HAP-1 (cell line): Measurements from ENCODE around the gene GPX1.
"Not testable (repeated sequence)": the region's sequence is repeated elsewhere in the genome, so short reads cannot be mapped to it uniquely, and the experiment has no call there.

Experiments used
- DNase-seq, 2 experiments: peaks; one replicate each; pipeline ENCODE4 v3.0.0-alpha.2; 2016 to 2020; ENCODE audit warnings: low spot score in 2 of 2
- H3K27me3 ChIP-seq: fragments of 250-450 bp; sonication (Bioruptor Pico); 2 replicates; pipeline ENCODE4 v1.5.1; 2020; ENCODE audit warnings: low read depth, mild to moderate bottlenecking, moderate library complexity
- H3K36me3 ChIP-seq: fragments of 250-450 bp; sonication (Bioruptor Pico); replicated peaks from 2 replicates; pipeline ENCODE4 v1.5.1; 2020; ENCODE audit warnings: mild to moderate bottlenecking
- H3K4me1 ChIP-seq: fragments of 250-450 bp; sonication (Bioruptor Pico); 2 replicates; pipeline ENCODE4 v1.5.1; 2020; ENCODE audit warnings: mild to moderate bottlenecking
- H3K4me3 ChIP-seq: fragments of 250-450 bp; sonication (Bioruptor Pico); 2 replicates; pipeline ENCODE4 v1.5.1; 2020; ENCODE audit warnings: mild to moderate bottlenecking, moderate library complexity
- H3K9me3 ChIP-seq: fragments of 250-450 bp; sonication (Bioruptor Pico); 2 replicates; pipeline ENCODE4 v1.5.1; 2020; ENCODE audit warnings: mild to moderate bottlenecking, moderate library complexity
- in situ Hi-C: fragments of 300-500 bp; cut with MboI; formaldehyde crosslinking; loops from 3 replicates; pipeline ENCODE4 v1.14.3; 2020; ENCODE audit warnings: low sequenced_read_pairs, inconsistent platforms, mixed read lengths

Gene GPX1

DNA sequence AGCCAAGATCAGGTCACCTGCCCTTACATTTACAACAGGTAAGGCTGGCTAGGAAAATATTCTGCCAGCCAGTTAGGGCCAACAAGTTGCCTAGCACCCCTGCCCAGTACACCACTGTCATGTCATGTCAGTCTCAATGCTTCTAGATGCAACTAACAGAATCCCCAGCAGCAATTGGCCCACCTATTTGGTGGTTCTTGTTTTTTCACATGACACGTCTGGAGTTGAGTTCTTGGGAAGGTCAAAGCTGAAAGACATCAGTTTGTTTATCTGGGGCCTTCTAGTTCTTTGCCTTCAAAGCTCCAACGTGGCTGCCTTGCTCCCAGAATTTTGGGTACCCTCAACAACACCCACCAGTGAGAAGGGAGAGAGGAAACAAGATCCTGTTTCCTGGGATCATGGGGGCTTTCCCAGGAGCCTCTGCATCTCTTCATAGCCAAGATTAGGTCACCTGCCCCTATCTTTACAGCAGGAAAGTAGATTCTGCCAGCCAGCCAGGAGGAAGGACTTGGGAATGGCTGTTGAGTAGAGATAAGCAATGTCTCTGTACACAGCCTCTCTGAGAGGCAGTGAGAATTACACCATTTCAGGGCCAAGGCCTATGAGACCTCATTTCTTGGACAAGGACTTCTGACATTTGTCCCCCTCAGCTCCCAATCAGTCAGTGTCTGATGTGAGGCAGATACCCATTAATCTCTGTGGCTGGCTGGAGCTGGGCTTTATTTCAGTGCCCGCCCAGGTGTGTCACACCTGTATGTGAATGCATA is 8.6 kb downstream of the GPX1 start:
- in situ Hi-C loops: no loop called here
- Histone ChIP-seq H3K4me1 (no peaks in the 10 kb centered on the region), H3K27me3 (no peaks in the 10 kb centered on the region), H3K4me3 (no peak overlapping the region), H3K9me3 (no peaks in the 10 kb centered on the region), H3K36me3 (no peaks in the 10 kb centered on the region)
- no peak for DNase-seq

DNA sequence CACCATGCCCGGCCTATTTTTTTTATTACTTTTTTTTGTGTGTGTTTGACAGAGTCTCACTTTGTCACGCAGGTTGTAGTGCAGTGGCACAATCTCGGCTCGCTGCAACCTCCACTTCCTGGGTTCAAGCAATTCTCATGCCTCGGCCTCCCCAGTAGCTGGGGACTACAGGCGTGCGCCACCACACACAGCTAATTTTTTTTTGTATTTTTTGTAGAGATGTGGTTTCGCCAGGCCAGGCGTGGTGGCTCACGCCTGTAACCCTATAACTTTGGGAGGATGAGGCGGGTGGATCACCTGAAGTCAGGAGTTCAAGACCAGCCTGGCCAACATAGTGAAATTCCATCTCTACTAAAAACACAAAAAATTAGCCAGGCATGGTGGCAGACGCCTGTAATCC is 9.8 kb downstream of the GPX1 start:
- H3K4me1 ChIP-seq, DNase-seq, H3K4me3 ChIP-seq, H3K9me3 ChIP-seq, in situ Hi-C loops, H3K36me3 ChIP-seq, H3K27me3 ChIP-seq: not testable (repeated sequence)

DNA sequence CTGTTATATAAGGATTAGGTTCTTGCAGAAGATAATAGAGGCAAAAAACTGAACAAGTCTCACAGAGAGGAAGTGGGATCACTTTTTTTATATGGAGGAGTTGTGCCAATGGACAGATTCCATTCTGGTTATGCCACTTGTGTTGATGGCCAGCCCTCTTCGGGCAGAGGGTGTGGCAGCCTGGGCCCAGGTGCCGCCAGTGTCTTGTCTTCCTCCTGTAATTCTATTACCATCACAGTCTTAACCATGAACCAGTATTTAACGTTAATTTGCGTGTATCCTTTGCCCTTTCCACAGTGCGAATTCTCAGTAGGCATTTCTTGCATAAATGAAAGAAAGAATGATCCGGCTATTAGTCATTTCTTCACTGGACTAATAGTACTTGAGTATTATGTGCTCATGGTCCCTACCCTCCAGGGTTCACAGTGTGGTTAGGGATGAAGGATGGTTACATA is 11.3 kb downstream of the GPX1 start:
- in situ Hi-C loops: no loop called here
- Histone ChIP-seq H3K4me3 (no peak overlapping the region), H3K9me3 (no peaks in the 10 kb centered on the region), H3K36me3 (no peaks in the 10 kb centered on the region), H3K4me1 (no peaks in the 10 kb centered on the region), H3K27me3 (no peaks in the 10 kb centered on the region)
- DNase-seq: no peak

DNA sequence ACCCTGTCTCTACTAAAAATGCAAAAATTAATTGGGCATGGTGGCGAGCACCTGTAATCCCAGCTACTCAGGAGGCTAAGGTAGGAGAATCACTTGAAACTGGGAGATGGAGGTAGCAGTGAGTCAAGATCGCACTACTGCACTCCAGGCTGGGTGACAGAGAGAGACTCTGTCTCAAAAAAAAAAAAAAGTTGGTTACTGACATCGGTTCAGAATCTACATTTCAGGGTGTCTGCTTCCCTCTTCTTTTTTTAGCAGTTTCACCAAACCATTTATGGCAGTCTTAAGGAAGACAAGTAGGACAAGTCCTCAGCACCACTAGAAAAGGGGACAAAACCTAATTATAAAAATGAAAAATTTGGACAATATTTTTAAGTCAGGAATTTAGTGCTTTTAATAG is 15.0 kb downstream of the GPX1 start:
- no peak for DNase-seq
- no peak overlapping the region for H3K4me3 ChIP-seq
- H3K27me3 ChIP-seq: no peaks in the 10 kb centered on the region
- in situ Hi-C loops: no loop called here
- no peaks in the 10 kb centered on the region for H3K9me3 ChIP-seq
- H3K4me1 ChIP-seq: peaks cover 12% of the 10 kb centered on the region
- no peaks in the 10 kb centered on the region for H3K36me3 ChIP-seq

DNA sequence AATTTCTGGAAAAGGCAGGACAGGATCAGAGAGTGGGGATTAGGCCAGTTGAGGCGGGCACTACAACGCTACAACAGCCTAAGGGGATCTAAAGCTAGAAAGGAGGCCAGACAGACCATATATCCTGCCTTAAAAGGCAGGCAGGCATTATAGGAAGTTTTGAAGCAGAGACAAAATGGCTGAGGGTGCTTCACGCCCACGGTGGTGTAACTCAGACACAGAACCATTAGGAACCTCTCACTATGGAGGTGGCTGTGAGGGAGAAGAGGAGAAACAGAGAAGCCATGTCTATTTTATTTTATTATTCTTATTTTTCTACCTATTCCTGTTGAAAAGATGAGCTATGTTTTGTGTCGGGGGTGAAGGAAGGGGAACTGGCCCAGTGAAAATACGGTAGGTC is 16.2 kb downstream of the GPX1 start:
- Histone ChIP-seq H3K4me1 (peaks cover 12% of the 10 kb centered on the region), H3K4me3 (no peak overlapping the region), H3K36me3 (no peaks in the 10 kb centered on the region; the same call in 1 of the 2 replicates), H3K27me3 (no peaks in the 10 kb centered on the region), H3K9me3 (no peaks in the 10 kb centered on the region)
- in situ Hi-C loops: no loop called here
- DNase-seq: no peak

DNA sequence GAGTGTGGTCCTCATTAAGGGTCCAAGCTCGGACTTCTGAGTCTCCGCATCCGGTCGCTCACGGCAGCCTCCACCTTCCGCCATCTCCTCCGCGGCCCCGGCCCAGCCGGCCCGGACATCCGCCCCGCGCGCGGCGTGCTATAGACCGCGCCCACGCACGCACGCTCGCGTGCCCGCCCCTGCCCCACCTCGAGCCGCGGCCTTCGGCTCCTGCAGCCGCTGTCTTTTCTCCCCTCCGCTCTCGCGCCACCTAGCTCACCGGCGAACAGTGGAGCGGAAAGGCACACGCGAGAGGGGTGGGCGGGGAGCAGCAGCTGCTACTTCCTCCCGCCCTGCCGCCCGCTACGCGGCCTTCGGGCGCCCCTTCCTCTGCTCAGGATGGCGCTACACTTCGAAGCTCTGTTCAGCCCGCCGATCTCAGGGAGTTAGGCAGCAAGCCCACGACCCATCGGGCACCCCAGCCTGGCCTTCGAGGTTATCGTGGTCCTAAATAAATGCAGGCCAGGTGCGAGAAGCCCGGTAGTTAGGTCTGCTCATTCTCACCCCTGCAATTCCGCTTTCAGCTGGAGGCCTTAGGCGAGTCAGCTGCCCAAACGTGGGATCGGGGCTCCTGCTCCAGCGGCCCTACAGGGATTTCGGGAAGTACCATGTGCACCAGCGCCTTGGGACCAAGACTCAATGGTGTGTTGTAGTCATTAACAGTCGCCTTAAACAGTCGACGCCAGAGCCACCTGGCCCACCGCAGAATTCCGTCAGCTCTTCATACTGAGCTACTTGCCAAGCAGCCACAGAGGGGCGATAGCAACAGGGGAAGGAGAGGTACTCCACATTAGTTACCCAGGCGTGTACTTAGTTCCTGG is 18.0 kb downstream of the GPX1 start, which contains the start of gene USP4:
Gene USP4, minus strand, starts transcription at position 113 of the 860 bp plus-strand sequence. Its CDS starts 29 bp downstream, at position 84.
- Histone ChIP-seq H3K4me3 (peak within 1 kb of the TSS; percentile 57), H3K36me3 (peaks cover 6% of the 10 kb centered on the region), H3K27me3 (no peaks in the 10 kb centered on the region), H3K4me1 (peaks cover 12% of the 10 kb centered on the region), H3K9me3 (no peaks in the 10 kb centered on the region)
- in situ Hi-C loops: no loop called here
- DNase-seq: peak; percentile 86 to 93

DNA sequence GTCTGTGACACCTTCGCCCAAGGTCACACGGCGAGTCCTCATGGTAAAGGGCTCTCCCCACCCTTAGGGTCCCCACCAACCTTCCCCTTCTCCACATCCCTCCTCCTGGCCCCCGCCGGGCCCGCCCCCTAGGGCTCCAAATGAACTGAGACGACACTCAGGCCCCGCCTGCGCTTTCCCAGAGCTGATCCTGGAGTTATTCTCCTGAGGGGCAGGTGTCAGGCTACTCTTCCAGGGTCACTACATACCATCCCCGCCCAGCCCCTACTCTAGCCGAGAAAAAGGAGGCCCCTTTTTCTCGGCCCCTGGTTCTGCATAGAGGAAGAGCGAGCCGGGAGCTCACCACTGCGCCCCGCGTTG is 18.6 kb downstream of the GPX1 start:
- in situ Hi-C loops: no loop called here
- H3K9me3 ChIP-seq: no peaks in the 10 kb centered on the region
- peak; percentile 46 to 71 for DNase-seq
- H3K4me1 ChIP-seq: peaks cover 12% of the 10 kb centered on the region
- peak overlapping the region; percentile 57 for H3K4me3 ChIP-seq
- peaks cover 12% of the 10 kb centered on the region for H3K36me3 ChIP-seq
- H3K27me3 ChIP-seq: no peaks in the 10 kb centered on the region

DNA sequence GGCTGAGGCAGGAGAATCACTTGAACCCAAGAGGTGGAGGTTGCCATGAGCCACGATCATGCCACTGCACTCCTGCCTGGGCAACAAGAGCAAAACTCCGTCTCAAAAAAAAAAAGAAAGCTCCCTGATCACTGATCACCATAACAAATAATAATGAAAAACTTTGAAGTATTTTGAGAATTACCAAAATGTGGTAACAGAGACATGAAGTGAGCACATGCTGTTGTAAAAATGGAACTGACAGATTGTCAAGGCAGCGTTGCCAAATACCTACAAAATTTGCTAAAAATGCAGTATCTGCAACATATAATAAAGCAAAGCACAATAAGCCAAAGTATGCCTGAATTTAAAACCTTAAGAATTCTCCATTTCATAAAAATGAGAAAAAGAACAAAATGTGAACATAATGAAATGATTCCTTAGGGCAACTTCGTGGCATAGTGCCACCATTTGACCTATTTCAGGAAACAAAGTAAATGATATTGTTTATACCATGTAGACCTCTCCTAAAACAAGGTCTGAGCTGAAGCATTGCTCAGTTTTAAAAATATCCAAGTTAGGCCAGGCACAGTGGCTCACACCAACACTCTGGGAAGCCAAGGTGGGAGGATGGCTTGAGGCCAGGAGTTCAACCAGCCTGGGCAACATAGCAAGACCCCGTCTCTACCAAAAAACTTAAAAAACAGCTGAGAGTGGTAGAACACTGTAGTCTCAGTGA is 24.1 kb downstream of the GPX1 start:
- Histone ChIP-seq H3K9me3 (no peaks in the 10 kb centered on the region), H3K27me3 (no peaks in the 10 kb centered on the region), H3K4me3 (no peak overlapping the region), H3K4me1 (0 out of 2 replicates have a peak, but pooled peaks cover 4% of the 10 kb centered on the region), H3K36me3 (peaks cover 35% of the 10 kb centered on the region)
- DNase-seq: no peak
- in situ Hi-C loops: no loop called here

DNA sequence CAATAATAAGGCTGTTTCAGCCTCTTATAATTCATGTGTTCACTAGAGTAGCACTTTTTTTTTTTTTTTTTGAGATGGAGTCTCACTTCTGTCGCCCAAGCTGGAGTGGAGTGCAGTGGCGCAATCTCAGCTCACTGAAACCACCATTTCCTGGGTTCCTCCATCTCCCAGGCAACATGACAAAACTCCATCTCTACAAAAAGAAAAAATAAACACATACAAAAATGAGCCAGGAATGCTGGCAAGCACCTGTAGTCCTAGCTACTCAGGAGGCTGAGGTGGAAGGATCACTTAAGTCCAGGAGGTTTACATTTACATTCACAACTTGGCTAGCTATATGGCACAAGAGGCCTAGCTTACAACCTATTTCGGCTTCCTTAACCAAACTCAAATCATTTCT is 25.1 kb downstream of the GPX1 start:
- no peaks in the 10 kb centered on the region for H3K4me1 ChIP-seq
- DNase-seq: no peak
- no peaks in the 10 kb centered on the region for H3K27me3 ChIP-seq
- in situ Hi-C loops: no loop called here
- H3K36me3 ChIP-seq: peaks cover 45% of the 10 kb centered on the region
- no peaks in the 10 kb centered on the region for H3K9me3 ChIP-seq
- H3K4me3 ChIP-seq: no peak overlapping the region

DNA sequence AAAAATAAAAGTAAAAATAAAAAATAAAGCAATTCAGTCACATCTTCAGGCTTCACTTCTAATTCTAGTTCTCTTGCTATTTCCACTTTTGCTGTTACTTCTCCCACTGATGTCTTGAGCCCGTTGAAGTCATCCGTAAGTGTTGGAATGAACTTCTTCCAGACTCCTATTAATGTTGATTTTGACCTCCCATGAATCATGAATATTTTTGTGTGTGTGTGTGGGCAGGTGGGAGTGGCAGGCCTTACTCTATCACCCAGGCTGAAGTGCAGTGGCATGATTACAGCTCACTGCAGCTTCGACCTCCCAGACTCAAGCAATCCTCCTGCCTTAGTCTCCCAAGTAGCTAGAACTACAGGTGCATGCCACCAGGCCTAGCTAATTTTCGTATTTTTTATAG is 29.0 kb downstream of the GPX1 start:
- peaks cover 65% of the 10 kb centered on the region for H3K36me3 ChIP-seq
- no peak for DNase-seq
- no peaks in the 10 kb centered on the region for H3K9me3 ChIP-seq
- in situ Hi-C loops: no loop called here
- H3K4me1 ChIP-seq: no peaks in the 10 kb centered on the region
- H3K27me3 ChIP-seq: no peaks in the 10 kb centered on the region
- H3K4me3 ChIP-seq: no peak overlapping the region

DNA sequence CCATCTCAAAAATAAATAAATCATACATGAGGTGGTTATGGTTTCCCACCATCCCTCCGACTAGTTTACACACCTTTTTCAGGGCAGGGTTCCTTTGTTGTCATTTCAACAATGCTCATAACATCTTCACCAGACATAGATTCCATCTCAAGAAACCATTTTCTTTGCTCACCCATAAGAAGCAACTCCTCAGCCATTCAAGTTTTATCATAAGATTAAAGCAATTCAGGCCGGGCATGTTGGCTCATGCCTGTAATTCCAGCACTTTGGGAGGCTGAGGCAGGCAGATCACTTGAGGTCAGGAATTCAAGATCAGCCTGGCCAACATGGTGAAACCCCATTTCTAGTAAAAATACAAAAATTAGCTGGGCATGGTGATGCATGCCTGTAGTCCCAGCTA is 29.8 kb downstream of the GPX1 start:
- H3K27me3 ChIP-seq, H3K4me1 ChIP-seq, in situ Hi-C loops, H3K9me3 ChIP-seq, DNase-seq, H3K4me3 ChIP-seq: not testable (repeated sequence)
- peaks cover 67% of the 10 kb centered on the region for H3K36me3 ChIP-seq

DNA sequence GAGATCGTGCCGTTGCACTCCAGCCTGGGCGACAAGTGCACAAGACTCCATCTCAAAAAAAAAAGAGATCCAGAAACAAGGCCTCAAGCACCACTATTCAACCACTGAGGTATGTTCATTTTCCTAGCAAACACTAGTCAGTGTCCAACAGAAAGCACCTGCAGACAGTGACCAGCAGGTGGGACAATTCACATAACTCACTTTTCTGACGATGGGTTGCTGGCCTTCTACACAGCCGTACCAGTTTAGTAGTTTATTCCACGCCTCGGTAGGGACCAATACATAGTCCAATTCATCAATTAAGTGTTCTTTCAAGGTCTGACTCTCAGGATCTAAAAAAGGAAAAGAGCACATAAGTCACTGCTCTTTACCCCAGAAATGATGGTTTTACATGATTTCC is 30.7 kb downstream of the GPX1 start:
- in situ Hi-C loops: no loop called here
- Histone ChIP-seq H3K27me3 (no peaks in the 10 kb centered on the region), H3K4me1 (no peaks in the 10 kb centered on the region), H3K36me3 (peaks cover 67% of the 10 kb centered on the region), H3K4me3 (no peak overlapping the region), H3K9me3 (no peaks in the 10 kb centered on the region)
- peak in 1 of 2 experiments; percentile 12 for DNase-seq

DNA sequence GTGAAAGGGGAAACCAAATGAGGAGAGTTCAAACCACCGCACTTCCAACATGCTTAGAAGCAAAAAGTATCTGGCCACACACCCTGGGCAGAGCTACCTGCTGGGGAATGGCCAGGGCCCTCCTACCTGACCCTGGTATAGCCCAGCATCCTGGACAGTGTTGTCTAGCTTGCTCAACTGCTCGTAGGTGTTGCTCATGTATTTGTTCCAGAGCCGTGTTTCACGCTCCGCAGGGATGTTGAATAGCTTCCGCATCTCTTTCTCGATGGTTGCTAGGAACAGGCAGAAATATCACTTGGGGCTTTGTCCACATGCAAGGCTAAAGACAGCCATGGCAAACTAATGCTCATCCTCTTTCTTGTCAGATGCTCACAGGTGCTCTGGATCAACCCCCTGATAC is 33.4 kb downstream of the GPX1 start:
- no peak for DNase-seq
- Histone ChIP-seq H3K9me3 (no peaks in the 10 kb centered on the region), H3K36me3 (peaks cover 76% of the 10 kb centered on the region), H3K4me1 (no peaks in the 10 kb centered on the region), H3K4me3 (no peak overlapping the region), H3K27me3 (no peaks in the 10 kb centered on the region)
- in situ Hi-C loops: no loop called here
